Fibroblast of skin of right biceps (primary cell): ENCODE data around the gene ADO.
A peak's percentile ranks its signal among the peaks of the same experiment; 100 is the strongest.

Experiments used
- DNase-seq: peaks from one replicate; pipeline ENCODE4 v3.0.0-alpha.2; 2013

ADO gene

GRCh38 chr10:62818426-62819011 lies 14.0 kb downstream of the ADO start:
- DNase-seq, result peak; percentile 20

GRCh38 chr10:62819141-62819920 lies 14.8 kb downstream of the ADO start:
- DNase-seq, result peak; percentile 29

DNA sequence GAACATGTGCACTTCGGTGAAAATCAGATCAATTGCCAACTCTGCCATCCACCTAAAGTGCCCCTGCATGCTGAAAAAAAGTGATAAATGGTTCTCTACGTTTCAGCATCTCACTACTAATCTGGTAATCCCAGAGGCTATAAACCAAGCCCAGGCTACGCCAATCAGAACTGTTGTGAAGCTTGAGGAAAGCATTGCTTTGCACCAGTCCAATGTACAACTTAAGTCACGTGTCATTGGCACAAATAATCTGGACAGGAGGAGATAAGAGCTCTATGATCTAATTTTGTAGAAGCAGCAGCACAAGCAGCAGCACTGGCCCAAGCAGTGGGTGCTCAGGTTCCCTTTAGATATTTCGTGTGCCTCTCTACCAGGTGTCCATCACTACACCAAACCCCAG lies 16.1 kb downstream of the ADO start:
- DNase-seq, result no peak

DNA sequence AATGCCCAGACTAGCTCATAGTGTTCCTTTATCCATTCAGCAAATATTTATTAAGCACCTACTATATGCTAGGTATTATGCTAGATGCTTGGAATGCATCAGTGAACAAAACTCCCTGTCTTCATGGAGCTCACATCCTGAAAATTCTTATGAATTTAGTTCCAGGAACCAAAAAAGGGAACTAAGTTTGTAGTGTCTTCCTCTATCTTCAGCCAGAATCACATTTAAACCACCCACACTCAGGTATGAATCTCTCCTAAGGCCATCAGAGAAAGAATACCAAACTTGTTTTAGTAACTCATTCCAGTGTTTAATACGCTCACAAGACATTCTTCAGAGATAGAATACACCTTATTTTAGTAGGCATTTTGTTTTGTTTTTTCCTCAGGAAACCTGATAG lies 21.8 kb downstream of the ADO start:
- DNase-seq, result no peak

DNA sequence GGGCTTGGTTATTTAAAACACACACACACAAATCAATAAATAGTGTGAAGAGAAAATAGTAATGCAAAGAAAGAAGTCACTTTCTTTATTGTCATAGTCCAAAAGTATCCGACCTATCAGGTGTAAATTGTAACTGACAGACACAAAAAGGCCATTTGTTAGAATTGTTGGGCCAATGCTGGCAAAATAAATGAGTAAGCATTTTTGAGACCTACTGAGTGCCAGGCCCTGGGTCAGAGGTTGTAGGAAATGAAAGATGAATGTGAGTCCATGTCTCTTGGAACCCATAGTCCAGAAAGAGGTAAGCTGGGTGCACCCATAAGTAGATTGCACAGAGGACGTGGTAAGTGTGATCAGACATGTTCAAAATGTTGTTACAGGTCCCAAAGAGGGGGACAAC lies 25.1 kb downstream of the ADO start:
- no peak for DNase-seq

DNA sequence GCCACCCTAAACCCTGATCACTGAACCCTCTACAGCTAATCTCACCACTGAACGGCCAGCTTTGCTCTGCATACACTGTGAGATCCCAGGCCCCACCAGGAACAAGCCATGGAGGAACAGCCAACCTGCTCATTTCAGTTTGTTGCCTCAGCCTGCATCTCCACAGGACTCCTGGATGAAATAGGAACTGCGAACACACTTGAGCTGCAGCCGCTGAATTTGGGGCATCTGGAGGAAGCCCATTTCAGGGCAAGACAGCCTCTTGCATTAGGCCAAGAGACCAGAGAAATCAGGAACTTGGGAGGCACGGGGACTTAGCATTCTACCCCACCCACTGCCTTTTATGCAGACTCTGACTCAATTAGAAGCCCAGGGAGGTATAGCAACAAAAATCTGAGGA lies 26.2 kb downstream of the ADO start:
- DNase-seq, result peak; percentile 50

- DNase-seq, result peak; percentile 93
These were observed 26.8 kb downstream of the ADO start for GRCh38 chr10:62831346-62831745.

GRCh38 chr10:62839590-62839989 lies 35.1 kb downstream of the ADO start:
- no peak for DNase-seq

- DNase-seq, result no peak
These were observed 38.5 kb downstream of the ADO start for GRCh38 chr10:62842983-62843382.

DNA sequence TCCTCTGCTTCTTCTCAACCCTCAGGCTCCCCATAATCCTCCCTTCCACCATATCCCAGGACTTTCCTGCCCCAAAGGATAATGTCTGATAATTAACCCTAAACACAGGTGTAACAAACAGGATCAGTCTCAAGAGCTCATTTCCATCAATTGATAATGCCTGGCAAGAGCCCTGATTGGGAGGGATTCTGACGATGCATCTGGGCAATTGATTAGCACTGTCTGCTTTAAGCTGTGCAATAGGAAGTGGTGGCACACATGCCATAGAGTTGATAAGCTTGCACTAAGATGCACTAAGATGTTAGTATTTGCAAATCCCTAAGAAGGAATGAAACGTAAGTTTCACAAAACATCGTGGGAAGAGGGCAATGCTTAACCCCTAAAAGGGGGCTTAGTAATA lies 39.1 kb downstream of the ADO start:
- no peak for DNase-seq

DNA sequence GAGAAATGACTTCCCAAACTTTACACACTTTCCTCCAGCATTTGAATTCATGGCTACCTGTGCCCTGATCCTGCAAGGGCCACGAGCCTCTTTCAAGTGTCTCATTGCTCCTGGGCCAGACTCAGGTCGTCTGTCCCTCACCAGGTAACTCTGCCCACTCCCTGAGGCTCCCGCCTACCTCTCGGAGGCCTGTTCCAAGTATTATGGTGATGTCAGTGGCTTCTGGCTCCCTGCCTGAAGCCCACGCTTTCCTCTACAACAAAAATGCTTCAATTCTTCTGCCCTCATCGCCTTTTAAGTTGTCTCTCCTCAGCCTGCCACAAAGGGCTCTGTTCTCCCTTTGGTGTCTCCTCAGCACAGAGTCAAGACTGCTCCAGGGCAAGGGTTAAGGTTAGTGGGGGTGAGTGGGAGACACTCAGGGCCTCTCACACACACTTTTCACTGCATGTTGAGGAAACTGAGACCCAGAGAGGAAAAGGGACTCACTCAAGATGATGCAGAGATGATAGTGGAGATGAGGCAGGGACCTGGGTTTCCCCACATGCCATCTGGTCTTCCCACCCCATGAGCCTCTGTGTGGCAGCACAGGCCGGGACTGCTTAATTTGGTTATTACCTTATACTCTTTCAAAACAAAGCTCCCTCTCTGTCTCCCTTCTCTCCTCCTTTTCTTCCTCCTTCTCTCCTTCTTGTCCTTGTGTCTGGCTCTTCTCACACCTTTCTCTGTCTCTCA lies 39.9 kb downstream of the ADO start:
- DNase-seq, result no peak

GRCh38 chr10:62847433-62847832 lies 42.9 kb downstream of the ADO start:
- no peak for DNase-seq

DNA sequence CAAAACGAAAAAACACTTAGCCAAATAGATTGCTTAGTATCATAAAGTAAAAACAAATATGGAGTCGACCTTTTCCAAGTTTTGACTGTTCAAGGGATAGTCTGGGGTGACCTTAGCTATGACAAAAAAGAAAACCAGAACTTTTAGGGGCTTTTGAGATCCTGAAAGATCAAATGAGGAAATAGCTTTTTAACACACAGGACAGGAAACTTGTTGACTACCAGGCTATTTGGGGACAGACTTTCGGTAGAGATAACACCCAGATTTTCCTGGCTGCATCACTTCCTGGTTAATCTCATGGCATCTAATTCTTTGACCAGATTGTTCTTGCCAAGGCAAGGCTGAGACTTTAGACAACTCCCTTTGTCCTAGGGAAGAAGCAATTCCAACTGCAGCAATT lies 46.1 kb downstream of the ADO start:
- no peak for DNase-seq

- DNase-seq, result no peak
These were observed 46.9 kb downstream of the ADO start for GRCh38 chr10:62851442-62851841.

- no peak for DNase-seq
These were observed 48.6 kb downstream of the ADO start for GRCh38 chr10:62852961-62853702.

DNA sequence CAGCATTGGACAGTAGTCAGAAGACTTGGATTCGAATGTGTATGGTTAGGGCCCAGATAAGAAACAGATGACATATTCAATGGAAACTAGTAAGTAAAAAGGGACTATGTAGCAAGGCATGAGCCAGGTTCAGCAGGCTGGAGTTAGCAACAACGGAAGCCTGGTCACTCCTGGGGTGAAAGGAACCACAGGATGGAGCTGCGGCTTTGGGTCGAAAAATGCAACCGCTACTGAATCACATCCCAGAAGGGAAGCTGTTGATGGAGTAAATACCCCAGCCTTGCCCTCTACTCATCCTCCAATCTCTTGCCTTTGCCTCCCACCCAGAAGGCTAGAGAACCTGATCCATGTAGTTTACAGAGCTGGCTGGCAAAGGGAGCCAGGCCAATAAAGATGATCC lies 49.2 kb downstream of the ADO start:
- DNase-seq, result no peak

- no peak for DNase-seq
These were observed 51.5 kb downstream of the ADO start for GRCh38 chr10:62856021-62856420.
